Measurements from ENCODE around the gene HDAC11.
"Not testable (repeated sequence)": the region's sequence is repeated elsewhere in the genome, so short reads cannot be mapped to it uniquely, and the experiment has no call there.

The HDAC11 gene

DNA sequence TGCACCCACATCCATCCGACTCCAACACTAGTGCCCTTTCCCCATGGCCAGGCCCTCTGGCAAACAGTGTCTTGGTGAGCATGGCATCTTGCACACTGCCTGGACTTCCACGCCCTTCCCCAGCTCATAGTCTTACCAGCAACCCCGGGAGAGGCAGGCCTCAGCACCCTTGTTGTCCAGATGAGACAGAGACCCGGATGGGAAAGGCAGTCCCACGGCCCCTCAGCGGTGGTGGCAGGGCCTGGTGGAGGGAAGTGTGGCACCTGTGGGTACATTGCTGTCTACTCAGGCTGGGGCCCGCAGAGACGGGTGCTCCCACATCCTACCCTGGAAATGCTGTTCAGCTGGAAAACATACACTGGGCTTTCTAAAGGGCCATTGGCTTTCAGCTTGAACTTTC is 28.4 kb downstream of the HDAC11 start:
- no peak for DNase-seq

DNA sequence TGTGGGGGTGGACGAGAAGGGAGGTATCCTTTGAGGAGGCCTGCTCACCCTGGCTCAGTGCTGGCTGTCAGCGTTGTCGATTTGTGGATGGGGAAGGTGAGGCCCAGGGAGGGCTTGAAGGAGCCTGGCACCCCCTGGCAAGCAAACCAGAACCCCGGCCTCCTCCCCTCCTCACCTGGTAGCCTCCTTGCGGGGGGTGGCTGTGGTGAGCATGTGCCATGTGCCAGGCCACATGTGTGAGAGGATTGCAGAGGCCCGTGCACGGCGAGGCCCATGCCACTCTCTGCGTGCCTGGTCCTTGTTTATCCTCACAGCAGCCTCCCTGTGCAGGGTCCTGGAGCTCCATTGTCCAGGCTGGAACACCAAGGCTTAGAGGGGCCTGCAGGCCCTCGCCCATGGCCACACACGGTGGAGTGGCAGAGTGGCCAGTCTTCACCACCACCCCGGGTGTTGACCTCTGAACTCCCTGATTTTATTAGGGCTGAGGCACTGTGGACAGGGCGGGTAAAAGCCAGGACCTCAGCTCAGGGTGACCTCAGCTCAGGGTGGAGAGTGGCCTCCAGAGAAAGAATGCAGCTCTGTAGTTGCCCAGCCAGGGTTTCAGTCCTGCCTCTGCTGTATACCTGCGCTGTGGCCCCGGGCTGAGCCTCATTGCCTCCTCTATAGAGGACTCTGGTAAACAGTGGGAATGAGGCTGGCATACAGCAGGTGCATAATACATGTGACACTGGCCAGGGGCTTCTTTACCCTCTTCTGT is 29.1 kb downstream of the HDAC11 start:
- no peak for DNase-seq

DNA sequence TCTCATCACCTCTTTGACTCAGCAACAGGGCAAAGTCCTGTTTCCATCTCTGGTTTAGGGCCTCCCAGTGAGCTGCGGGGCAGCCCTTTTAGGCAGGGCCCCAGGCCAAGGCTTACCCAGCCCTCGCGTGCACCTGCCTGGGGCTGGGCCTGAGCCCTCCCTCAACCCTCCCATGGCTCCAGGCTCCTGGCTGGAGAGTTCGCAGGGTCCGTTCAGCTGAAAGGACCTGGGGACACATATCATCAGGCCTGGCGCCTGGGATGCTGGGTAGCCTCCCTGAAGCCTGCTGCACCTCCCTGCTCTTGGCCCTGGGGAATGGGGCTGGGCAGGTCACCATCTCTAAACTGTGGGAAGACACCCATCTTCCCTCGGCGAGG is 29.7 kb downstream of the HDAC11 start:
- DNase-seq: no peak

DNA sequence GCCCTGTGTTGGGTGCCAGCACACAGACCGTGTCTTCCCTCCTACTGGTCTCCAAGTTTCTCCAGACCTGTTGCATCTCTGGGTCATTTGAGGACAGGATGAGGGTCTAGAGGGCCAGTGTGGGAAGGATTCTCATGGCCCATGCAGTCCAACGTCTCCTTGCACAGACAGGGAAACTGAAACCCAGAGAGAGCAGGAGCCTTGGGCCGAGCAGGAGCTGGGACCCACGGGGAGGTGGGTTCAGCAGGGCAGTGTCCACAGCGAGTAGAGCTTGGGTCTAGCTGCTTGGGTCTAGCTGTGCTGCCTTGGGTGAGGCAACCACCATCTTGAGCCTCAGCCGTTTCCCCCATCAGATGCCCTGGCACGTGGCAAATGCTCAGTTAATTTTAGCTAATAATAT is 32.3 kb downstream of the HDAC11 start:
- no peak for DNase-seq

DNA sequence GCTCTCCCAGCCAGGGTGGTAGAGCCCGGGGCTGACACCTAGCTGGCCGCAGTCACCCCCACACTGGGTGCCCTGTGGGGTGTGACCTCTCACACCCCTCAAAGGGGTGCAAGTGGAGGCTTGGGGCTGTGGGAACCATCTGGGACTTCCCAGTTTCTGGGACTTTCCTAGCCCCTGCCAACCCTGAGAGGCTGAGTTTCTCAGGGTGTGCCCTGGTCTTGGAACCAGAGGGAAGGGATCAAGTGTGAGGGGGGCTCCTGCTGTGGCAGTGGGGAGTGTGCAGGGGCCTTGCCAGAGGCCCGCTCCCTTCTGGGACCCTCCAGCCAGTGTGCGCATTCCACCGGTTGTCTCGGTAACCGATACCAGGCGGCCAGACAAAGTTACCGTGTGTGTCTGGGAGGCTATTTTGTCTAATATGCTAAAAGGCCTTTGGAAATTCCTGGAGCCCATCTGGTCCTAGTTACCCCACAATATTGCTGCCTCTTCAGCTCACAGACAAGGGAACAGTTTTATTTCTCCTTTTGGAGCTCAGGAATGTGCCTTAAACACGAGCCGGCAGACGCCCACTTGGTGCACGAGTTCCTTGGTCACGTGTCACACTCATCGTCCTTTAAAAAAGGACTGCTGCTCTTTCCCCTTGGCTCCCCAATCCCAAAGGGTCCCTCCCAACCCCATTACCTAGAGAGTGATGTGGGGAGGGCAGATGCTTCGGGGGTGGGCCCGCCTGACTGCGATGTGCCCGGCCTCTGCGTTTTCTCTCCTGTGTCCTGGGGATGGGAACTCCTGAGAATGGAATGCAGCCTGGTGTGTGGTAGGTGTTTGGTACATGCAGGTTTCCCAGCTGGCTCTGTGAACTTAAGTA is 33.2 kb downstream of the HDAC11 start:
- no peak for DNase-seq

DNA sequence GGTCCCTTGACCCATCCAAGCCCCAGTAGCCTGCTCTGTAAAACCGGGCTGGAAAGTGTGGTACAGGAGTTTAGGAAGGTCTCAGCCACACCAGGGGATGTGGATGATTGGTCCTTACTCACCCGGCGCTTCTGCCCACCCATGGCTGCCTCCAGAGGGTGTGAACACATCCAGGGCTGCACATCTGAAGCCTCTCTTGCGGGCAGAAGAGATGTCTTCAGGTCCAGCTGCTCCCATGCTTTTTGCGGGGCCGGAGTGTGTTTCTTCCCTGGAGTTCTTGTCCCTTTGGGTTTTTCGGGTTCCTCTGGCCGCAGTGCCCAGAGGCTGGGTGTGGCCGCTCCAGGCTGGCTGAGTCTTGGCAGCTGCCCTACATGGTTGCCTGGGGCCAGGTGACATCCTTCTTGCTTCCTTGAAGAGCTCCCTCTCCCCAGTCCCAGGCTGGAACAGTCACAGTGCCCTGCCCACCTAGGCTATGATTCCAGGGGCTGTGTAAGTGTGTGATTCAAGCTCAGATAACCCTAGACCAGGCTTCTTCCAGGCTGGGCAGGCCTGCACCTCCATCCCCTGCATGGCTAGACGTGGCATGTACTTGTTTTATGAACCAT is 33.9 kb downstream of the HDAC11 start:
- DNase-seq: no peak

DNA sequence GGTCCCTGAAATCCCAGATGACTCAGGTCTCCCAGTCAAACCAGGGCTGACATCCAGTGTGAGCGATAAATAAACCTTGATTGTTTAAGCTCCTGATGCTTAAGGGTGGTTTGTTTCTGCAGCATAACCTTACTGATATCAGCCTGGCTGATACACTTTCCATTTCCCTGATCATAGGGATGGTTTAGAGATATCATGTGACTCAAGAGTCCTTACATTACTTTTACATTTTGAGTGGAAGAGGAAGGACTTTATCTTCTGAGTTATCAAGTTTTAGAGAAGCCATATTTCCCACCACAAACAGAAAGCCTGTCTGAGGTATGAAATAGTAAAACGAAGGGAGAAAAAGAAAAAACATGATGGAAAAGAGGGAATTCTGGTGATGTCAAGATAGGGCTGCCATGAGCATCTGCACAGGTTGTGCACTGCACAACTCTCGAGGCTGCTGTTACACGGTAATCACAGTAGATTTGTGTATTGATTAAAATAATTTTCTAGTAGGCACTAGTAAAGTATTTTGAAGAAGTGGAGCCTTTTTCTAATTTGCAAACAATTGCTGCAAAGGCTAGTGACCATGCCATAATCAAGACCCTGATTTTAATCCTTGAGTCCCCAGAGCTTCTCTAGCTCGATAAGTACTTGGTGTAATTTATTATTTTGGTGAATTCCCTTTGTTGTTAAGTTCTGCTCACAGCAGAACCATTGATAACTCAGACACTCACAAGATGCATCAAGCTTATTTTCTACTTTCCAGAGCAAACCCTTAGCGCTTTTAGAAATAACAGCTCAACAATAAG is 34.7 kb downstream of the HDAC11 start:
- no peak for DNase-seq

DNA sequence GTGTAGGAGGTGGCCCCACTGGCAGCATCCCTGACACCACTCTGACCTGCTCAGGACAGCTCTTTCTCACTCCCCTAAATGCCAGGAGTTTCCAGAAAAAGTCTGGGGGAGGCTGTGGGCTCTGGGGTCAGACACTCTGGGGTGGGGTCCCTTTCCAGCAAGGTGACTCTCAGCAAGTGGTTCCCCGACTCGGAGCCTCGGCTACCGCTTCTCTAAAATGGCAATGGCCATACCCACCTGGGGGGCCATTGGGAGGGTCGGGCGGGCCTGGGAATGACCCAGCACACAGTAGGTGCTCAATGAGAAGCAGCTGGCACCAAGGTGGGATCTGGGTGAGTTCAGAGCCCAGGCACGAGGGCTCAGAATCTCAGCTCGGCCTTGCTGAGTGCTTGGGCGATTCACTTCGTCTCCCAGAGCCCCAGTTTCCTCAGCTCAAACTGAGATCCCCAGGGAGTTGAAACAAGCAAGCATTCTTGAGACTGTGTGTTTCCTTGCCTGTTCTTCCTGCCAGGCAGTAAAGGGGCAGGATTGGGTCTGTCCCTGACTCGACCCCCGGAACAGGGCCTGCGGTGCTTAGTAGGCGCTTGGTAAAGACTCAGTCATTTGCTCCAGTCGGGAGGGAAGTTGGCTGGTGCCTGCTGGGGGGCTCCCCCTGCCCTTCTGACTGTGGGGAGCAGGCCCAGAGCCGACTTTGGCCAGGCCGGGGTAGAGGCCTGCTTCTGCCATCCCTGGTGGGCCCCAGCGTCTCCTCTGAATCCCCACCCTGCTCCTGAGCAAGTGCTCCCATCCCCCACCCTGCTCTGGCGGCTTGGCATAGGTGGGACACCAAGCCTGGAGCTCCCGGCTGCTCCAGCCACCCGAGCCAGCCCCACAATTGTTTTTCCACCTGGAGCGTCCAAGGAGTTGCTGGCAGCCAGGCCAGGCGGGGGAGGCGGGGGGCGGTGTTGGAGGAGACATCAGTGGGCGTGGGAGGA is 36.0 kb downstream of the HDAC11 start:
- DNase-seq: no peak

DNA sequence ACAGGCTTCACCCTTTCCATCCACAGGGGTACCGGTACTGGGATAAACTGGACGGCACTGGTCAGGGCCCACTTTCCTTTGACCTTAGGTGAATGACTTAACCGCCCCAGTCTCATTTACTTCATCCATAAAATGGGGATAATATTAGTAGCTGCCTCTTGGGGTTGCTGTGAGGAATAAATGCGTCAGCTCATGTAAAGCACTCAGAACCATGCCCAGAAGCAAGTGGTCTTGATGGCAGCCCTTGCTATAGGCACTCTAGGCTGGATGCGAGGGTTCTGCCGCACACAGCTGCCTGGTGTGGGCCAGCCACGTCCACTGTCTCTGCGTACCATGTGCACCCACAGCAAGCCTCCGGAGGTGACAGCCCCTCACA is 36.6 kb downstream of the HDAC11 start:
- DNase-seq: no peak

DNA sequence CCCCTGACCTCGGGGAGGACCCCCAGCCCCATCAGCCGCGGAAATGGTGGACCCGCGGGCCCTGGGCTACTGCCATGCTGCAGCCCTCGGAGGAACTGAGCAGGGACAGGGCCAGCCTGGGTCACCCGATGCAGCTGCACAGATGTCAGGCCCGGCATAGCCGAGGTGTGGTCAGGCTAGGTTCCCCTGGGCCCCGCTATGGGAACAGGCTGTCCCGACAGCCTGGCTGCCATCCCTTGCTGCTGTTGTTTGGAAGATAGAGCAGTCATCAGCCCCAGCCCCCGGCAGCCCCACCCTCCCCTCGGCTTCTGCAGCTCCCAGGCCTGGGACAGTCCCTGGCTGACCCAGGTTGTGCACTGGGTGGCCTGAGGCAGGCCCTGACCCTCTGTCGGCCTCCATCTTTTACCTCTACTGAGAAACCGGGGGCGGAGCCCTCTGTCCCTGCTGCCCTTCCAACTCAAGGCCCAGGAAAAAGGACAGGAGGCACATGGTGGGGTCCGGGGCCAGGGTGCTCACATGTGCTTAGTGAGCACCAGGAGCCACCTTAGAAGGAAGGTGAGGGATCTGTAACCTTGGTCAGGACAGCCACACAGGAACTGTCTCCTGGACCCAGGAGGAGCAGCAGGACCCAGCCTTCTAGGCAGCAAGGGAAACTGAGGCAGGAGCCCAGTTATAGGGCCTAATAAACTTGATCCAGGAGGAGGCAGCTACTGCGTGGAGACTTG is 37.3 kb downstream of the HDAC11 start:
- no peak for DNase-seq

DNA sequence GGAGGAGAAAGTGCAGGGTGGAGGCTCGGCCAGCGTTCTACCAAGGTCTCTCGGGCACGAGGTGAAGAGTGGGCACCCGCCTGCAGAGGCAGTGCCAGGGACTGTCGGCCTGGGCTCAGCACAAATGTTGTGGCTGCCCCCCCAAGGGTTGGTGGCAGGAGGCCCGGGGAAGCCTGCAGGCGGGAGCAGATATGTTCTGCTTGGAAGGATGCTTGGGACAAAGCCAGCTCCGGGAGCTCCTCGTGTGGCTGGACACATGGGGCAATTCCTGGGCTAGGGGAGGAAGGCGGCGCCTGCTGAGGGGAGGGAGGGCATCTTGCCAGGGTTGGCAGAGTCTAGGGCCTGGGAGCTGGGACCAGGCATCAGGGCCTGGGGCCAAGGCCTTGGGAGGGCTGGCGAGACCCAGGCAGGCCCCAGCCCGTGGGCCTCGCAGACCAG is 38.4 kb downstream of the HDAC11 start:
- no peak for DNase-seq

DNA sequence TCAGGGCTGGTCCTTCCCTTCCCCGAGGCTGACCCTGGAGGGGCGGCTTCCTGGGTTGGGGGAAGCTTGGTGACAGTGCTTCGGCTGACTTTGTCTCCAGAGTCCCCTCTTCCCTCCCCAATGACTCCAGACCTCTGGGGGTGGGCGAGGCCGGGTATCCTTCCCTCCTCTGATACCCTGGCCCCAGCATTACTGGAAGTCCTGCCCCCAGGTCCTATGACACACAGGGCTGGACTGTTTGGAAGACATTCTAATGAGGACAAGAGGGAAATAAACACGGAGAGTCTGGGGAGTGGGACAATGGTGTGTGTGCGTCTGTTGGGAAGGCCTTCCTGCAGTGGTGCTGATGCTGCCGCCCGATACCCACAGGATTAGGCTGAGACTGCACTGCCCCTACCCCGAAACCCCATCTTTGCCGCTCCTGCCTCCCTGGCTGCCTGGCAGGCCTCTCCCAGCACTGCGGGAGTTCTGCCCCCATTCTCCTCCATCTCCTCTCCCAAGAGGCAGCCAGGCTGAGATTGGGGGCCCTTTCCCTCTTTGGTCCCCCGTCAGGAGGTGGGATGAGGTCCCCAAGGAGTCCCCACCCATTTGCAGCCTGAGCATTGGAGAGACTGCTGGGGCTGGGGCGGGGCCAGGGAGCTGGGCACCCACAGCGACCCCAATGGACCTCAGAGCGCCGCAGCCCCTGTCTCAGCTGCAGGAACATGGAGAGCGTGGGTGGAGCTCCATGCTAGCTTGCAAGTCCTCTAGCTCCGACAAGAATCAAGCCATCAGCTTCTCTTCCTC is 39.1 kb downstream of the HDAC11 start:
- no peak for DNase-seq

DNA sequence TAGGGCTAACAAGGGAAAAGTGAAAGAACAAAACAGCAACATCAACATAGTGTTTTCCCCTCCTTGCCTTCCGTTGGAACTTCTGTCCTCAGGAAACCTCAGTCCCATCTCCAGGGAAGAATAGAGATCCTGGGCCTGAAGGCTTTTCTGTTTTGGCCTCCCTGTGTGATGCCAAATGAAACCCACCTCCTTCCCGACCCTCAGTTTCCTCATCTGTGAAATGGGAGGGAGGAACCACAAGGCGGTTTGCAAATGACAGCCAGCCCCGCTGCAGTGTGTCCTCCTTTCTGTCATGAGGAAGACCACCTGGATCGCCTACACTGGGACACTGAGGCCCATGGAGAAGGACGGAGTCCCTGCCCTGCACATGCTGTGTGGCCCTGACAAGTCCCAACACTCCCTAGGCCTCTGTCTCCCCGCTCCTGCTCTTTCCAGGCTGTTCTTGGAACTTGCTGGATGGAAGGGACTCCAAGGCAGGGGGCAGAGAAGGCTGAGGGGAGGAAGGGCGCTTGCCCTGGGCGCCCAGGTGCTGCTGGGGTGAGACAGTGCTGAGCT is 40.3 kb downstream of the HDAC11 start:
- DNase-seq: no peak

DNA sequence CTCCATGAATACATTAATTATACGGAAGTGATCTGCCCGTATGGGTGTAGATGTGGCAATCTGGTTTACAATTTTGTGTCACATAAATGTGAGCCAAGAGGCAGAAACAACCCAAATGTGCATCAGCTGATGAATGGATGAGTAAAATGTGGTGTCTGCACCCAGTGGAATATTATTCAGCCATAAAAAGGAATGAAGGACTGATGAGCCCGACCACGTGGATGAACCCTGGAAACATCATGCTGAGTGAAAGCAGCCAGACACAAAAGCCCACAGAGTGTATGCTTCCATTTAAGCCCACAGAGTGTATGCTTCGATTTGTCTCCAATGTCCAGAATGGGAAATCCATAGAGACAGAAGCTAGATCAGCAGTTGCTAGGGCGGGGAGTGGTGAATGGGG is 41.2 kb downstream of the HDAC11 start:
- no peak for DNase-seq

DNA sequence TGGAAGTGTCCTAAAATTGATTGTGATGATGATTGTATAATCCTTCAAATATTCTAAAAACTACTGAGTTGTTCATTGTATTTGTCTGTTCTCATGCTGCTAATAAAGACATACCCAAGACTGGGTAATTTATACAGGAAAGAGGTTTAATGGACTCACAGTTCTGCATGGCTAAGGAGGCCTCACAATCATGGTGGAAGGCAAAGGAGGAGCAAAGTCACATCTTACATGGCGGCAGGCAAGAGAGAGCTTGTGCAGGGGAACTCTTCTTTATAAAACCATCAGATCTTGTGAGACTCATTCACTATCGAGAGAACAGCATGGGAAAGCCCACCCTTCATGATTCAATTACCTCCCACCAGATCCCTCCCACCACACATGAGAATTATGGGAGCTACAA is 41.6 kb downstream of the HDAC11 start:
- not testable (repeated sequence) for DNase-seq

DNA sequence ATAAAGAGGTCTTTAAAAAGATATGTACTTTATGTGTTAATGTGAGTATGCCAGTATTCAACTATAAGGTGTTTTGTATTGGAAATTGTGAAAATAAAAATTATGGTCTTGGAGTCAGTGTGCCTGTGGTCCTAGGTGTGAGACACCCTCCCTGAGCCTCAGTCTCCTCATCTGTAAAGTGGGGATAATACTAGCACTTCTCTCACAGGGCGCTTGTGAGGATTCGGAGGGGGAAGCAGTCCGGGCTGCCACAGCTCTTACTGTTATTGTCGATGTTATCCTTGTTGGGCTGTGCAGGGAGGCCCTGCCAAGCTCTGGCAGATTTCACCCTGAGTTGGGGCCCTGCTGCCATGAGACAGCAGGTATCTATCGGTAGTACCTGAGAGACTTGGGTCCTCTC is 42.1 kb downstream of the HDAC11 start:
- no peak for DNase-seq

DNA sequence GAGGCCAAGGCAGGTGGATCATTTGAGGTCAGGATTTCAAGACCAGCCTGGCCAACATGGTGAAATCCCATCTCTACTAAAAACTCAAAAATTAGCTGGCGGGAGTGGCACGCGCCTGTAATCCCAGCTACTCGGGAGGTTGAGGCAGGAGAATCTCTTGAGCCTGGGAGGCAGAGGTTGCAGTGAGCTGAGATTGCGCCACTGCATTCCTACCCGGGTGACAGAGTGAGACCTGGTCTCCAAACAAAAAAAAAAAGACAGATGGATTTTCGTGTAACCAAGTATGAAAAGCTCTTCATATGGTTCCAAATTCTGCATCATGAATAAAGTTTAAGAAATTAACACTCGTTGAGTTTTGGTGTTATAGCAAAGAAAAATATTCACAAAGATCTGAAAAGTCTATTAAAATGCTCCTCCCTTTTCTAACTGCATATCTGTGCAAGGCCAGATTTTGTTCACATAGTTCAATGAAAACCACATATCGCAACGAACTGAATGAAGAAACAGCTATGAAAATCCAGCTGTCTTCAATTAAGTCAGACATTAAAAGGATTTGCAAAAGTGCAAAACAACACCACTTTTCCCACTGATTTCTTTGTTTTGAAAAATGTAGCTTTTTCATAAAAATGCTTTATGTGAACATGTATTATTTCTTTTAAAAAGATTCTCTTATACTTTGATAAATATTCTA is 45.0 kb downstream of the HDAC11 start:
- no peak for DNase-seq

DNA sequence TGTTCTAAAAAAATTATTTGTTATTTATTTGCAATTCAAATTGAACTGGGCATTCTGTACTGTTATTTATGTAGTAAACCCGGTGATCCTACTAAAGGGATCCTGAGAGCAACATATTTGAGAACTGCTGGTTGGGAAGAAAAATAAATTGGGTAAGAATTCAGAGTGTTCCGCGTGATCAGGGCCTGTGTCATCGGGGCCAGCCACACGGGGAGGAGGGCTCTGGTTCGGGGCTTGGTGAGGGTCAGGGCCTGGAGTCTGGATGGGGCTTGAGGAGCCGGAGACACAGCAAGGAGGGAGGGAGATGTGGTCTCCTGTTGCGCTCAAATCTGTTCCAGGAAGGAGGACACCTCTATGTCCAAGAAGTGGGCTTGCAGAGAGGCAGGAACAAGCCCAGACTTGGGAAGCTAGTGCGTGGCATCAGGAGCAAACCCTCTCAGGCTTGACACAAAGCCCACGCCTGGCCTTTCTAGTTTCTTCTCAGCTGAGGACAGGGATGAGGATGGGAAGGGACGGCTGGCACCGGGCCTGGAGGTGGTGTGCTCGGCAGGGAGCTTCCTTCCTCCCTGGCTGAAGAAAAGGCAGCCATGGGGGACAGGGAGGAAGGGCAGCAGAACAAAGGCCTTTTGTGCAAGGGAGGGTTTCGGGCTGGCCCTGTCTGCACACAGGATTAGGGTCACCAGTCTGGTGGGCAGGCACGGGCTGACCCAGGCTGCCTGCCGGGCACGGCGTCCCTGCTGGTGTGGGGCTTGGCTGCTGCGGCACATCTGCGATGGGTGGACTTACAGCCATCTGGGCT is 45.9 kb downstream of the HDAC11 start:
- no peak for DNase-seq

DNA sequence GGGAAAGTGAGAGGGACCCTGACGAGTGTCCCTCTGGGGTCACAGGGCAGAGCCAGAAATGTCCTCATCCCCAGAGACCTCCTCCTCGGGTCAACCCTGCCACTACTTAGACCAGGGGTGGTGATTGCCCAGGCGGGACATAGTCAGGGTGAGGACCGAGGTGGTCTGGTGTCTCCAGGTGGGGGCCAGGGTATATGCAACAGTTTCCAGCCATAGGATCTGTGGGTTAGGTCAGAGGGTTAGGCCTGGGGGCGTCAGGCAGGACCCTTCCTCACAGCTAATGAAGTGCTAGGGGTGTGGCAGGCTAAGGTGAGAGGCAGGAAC is 46.5 kb downstream of the HDAC11 start:
- DNase-seq: no peak

All from activated CD4-positive, alpha-beta T cell treated with anti-CD3 and anti-CD28 coated beads for 48 hours (primary cell).